Measurements from ENCODE around the gene KIAA2012. TPM values are rescaled to one million over a fixed set of nuclear protein-coding genes. Genes with fewer than 3 reads are reported as not detected.

KIAA2012 gene
- total RNA-seq, 1 donor from 2014 or later: not detected

- Mint-ChIP-seq H3K4me3 (ENCODE audit: unreplicated experiment) (no peak overlapping the region), H3K9me3 (ENCODE audit: unreplicated experiment) (no peaks in the 10 kb centered on the region), H3K27me3 (ENCODE audit: low read depth, unreplicated experiment) (no peaks in the 10 kb centered on the region), H3K4me1 (ENCODE audit: low read depth, unreplicated experiment) (no peaks in the 10 kb centered on the region), H3K36me3 (ENCODE audit: low read depth, unreplicated experiment) (peaks cover 9% of the 10 kb centered on the region), H3K27ac (ENCODE audit: unreplicated experiment) (no peak overlapping the region)
- Histone ChIP-seq H3K4me1 (ENCODE audit: insufficient read depth, low read length) (no peaks in the 10 kb centered on the region), H3K4me2 (ENCODE audit: low read length) (no peak overlapping the region), H3K36me3 (ENCODE audit: insufficient read depth, low read length) (peaks cover 4% of the 10 kb centered on the region), H3K27ac (ENCODE audit: low read depth, low read length) (no peak overlapping the region), H3K4me3 (ENCODE audit: insufficient read depth, low read depth, low read length) (no peak overlapping the region), H3K79me2 (ENCODE audit: insufficient read depth, low read length) (peaks cover 3% of the 10 kb centered on the region), H3K9me3 (ENCODE audit: insufficient read depth, low read depth, low read length) (no peaks in the 10 kb centered on the region), H3K27me3 (ENCODE audit: insufficient read depth, low read length) (no peaks in the 10 kb centered on the region), H4K20me1 (ENCODE audit: insufficient read depth, low read length) (peaks cover 4% of the 10 kb centered on the region), H2AFZ (ENCODE audit: low read depth, low read length) (no peak overlapping the region), H3K9ac (ENCODE audit: low read length) (no peak overlapping the region)
- FAIRE-seq: no peak
- no peak for DNase-seq (ENCODE audit: low read depth)
- TF ChIP-seq CTCF (IDR thresholded peaks at IDR 0.05; ENCODE audit: insufficient read depth, low read depth, low read length): no peak
- no peak for TF ChIP-seq EZH2 (IDR thresholded peaks at IDR 0.05; ENCODE audit: insufficient read depth, low read length)
Observed at GRCh38 chr2:202208526-202208925, 135.5 kb downstream of the KIAA2012 start.

GRCh38 chr2:202215179-202215578, 142.1 kb downstream of the KIAA2012 start:
- Mint-ChIP-seq H3K4me3 (ENCODE audit: unreplicated experiment) (no peak overlapping the region), H3K36me3 (ENCODE audit: low read depth, unreplicated experiment) (no peaks in the 10 kb centered on the region), H3K27ac (ENCODE audit: unreplicated experiment) (peak overlapping the region; percentile 34), H3K27me3 (ENCODE audit: low read depth, unreplicated experiment) (no peaks in the 10 kb centered on the region), H3K4me1 (ENCODE audit: low read depth, unreplicated experiment) (no peaks in the 10 kb centered on the region), H3K9me3 (ENCODE audit: unreplicated experiment) (no peaks in the 10 kb centered on the region)
- no peak overlapping the region for H3K27ac ChIP-seq (ENCODE audit: low read depth, low read length)
- no peaks in the 10 kb centered on the region for H3K4me1 ChIP-seq (ENCODE audit: insufficient read depth, low read length)
- no peak overlapping the region for H3K4me2 ChIP-seq (ENCODE audit: low read length)
- no peak for FAIRE-seq
- H3K9ac ChIP-seq (ENCODE audit: low read length): no peak overlapping the region
- DNase-seq (ENCODE audit: low read depth): no peak
- H3K79me2 ChIP-seq (ENCODE audit: insufficient read depth, low read length): peaks cover 51% of the 10 kb centered on the region
- no peak overlapping the region for H3K4me3 ChIP-seq (ENCODE audit: insufficient read depth, low read depth, low read length)
- H4K20me1 ChIP-seq (ENCODE audit: insufficient read depth, low read length): peaks cover 22% of the 10 kb centered on the region
- H3K36me3 ChIP-seq (ENCODE audit: insufficient read depth, low read length): peaks cover 3% of the 10 kb centered on the region
- no peaks in the 10 kb centered on the region for H3K27me3 ChIP-seq (ENCODE audit: insufficient read depth, low read length)
- H3K9me3 ChIP-seq (ENCODE audit: insufficient read depth, low read depth, low read length): no peaks in the 10 kb centered on the region
- no peak overlapping the region for H2AFZ ChIP-seq (ENCODE audit: low read depth, low read length)
- no peak for TF ChIP-seq CTCF (IDR thresholded peaks at IDR 0.05; ENCODE audit: insufficient read depth, low read depth, low read length)
- no peak for TF ChIP-seq EZH2 (IDR thresholded peaks at IDR 0.05; ENCODE audit: insufficient read depth, low read length)

- peak overlapping the region; percentile 67 for H3K4me2 ChIP-seq (ENCODE audit: low read length)
- H3K9ac ChIP-seq (ENCODE audit: low read length): no peak overlapping the region
- H3K36me3 ChIP-seq (ENCODE audit: insufficient read depth, low read length): no peaks in the 10 kb centered on the region
- H3K79me2 ChIP-seq (ENCODE audit: insufficient read depth, low read length): peaks cover 89% of the 10 kb centered on the region
- H2AFZ ChIP-seq (ENCODE audit: low read depth, low read length): no peak overlapping the region
- no peak overlapping the region for H3K4me3 ChIP-seq (ENCODE audit: insufficient read depth, low read depth, low read length)
- peaks cover 9% of the 10 kb centered on the region for H3K36me3 Mint-ChIP-seq (ENCODE audit: low read depth, unreplicated experiment)
- peaks cover 16% of the 10 kb centered on the region for H3K4me1 Mint-ChIP-seq (ENCODE audit: low read depth, unreplicated experiment)
- no peaks in the 10 kb centered on the region for H3K27me3 ChIP-seq (ENCODE audit: insufficient read depth, low read length)
- peaks cover 10% of the 10 kb centered on the region for H3K4me1 ChIP-seq (ENCODE audit: insufficient read depth, low read length)
- peak overlapping the region; percentile 52 for H3K4me3 Mint-ChIP-seq (ENCODE audit: unreplicated experiment)
- H3K9me3 ChIP-seq (ENCODE audit: insufficient read depth, low read depth, low read length): no peaks in the 10 kb centered on the region
- peaks cover 52% of the 10 kb centered on the region for H4K20me1 ChIP-seq (ENCODE audit: insufficient read depth, low read length)
- H3K27ac ChIP-seq (ENCODE audit: low read depth, low read length): no peak overlapping the region
- H3K9me3 Mint-ChIP-seq (ENCODE audit: unreplicated experiment): no peaks in the 10 kb centered on the region
- peak overlapping the region; percentile 65 for H3K27ac Mint-ChIP-seq (ENCODE audit: unreplicated experiment)
- DNase-seq (ENCODE audit: low read depth) (peak; percentile 53), FAIRE-seq (no peak)
- no peaks in the 10 kb centered on the region for H3K27me3 Mint-ChIP-seq (ENCODE audit: low read depth, unreplicated experiment)
- TF ChIP-seq EZH2 (IDR thresholded peaks at IDR 0.05; ENCODE audit: insufficient read depth, low read length) (no peak), CTCF (IDR thresholded peaks at IDR 0.05; ENCODE audit: insufficient read depth, low read depth, low read length) (no peak)
Observed at GRCh38 chr2:202221873-202222272, 148.8 kb downstream of the KIAA2012 start.
